Hepatocyte (in vitro differentiated cells): ENCODE results near the gene SPDYE4.

Experiments
- EZH2phosphoT487 ChIP-seq: fragments of 200-600 bp; sonication (generic); IDR thresholded peaks from one replicate; pipeline ENCODE4 v1.6.1; 2018; ENCODE audit warnings: antibody characterized with exemption, mild to moderate bottlenecking, low read depth, moderate library complexity; ENCODE audit not compliant: unreplicated experiment, severe bottlenecking
- TF ChIP-seq, protein P1 (sequence below): fragments of 200-600 bp; sonication (generic); IDR thresholded peaks from 2 replicates; pipeline ENCODE4 v1.5.1; 2016; ENCODE audit warnings: antibody characterized with exemption, mild to moderate bottlenecking; ENCODE audit not compliant: poor library complexity

DNA sequence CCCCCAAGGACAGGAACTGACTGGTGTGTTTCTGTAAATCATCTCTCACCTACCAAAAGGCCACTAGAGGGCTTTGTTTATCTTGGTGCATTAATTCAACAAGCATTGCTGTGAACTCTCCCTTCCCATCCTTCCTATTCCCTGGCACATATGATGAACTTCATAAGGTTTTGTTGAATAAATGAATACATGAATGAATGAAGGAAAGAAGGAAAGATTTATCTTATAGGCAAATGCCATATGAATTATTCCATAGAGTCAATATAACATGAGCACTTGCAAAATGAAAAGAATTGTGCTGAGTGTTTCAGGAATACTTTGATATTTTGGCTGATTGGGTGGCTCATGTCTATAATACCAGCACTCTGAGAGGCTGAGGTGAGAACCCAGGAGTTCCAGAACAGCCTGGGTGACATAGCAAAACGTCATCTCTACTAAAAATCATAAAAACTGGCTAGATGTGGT, 4.3 kb downstream of the SPDYE4 start:
- TF ChIP-seq, protein P1, sequence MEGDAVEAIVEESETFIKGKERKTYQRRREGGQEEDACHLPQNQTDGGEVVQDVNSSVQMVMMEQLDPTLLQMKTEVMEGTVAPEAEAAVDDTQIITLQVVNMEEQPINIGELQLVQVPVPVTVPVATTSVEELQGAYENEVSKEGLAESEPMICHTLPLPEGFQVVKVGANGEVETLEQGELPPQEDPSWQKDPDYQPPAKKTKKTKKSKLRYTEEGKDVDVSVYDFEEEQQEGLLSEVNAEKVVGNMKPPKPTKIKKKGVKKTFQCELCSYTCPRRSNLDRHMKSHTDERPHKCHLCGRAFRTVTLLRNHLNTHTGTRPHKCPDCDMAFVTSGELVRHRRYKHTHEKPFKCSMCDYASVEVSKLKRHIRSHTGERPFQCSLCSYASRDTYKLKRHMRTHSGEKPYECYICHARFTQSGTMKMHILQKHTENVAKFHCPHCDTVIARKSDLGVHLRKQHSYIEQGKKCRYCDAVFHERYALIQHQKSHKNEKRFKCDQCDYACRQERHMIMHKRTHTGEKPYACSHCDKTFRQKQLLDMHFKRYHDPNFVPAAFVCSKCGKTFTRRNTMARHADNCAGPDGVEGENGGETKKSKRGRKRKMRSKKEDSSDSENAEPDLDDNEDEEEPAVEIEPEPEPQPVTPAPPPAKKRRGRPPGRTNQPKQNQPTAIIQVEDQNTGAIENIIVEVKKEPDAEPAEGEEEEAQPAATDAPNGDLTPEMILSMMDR: peak; percentile 50
- TF ChIP-seq EZH2phosphoT487: no peak
